ENCODE results near the gene OMD.
"Not testable (repeated sequence)": the region's sequence is repeated elsewhere in the genome, so short reads cannot be mapped to it uniquely, and the experiment has no call there.

Gene OMD

GRCh38 chr9:92424340-92424739 lies at the start of gene OMD:
OMD (minus strand) TSS chr9:92424471; CDS start chr9:92417558, 6,913 bp downstream.
- no peak for DNase-seq

GRCh38 chr9:92468206-92468605 lies 43.9 kb upstream of the OMD start:
- DNase-seq: no peak

DNA sequence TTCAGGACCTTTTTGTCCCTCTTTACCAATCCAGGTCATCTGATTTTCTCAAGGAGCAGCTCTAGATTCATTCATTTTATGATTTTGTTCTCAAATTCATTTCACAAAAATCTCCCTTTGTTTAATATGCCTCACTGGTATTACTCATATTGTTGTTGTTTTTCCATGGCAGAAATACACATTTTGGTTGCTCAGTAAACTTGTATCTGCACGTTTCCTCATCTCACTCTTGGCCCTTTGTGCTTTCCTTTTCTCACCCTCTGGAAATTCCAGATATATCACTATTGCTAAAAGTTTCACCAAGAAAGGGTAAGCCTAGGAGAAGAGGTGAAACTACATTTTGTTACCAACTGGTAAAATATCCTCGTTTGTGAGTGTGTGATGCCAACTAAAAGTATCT lies 43.2 kb upstream of the OMD start:
- DNase-seq: no peak

DNA sequence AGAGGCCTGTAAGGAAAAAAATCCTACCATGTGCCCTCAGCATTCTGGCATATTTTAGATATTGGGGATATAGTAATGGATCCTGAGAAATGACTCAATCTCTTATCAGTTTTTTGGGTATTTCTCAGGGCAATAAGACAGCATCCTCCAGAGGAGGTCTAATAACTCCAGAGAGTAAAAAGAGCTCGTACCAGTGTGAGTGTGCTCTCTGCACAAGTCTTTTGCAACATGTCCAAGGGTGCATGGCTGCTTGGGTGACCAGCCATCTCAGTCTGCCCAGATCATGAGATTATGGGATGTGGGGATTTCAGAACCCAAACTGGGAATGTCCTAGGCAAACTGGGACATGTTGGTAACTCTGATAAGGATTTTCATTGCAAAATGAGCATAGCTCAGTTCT lies 42.8 kb upstream of the OMD start:
- DNase-seq: no peak

- no peak for DNase-seq
These were observed 39.7 kb upstream of the OMD start for GRCh38 chr9:92463984-92464383.

GRCh38 chr9:92463387-92463786 lies 39.1 kb upstream of the OMD start:
- no peak for DNase-seq

- no peak for DNase-seq
These were observed 33.3 kb upstream of the OMD start for GRCh38 chr9:92457576-92457975.

- DNase-seq: no peak
These were observed 30.9 kb upstream of the OMD start for GRCh38 chr9:92455217-92455616.

GRCh38 chr9:92446536-92446935 lies 22.3 kb upstream of the OMD start:
- no peak for DNase-seq

GRCh38 chr9:92444841-92445240 lies 20.6 kb upstream of the OMD start:
- no peak for DNase-seq

DNA sequence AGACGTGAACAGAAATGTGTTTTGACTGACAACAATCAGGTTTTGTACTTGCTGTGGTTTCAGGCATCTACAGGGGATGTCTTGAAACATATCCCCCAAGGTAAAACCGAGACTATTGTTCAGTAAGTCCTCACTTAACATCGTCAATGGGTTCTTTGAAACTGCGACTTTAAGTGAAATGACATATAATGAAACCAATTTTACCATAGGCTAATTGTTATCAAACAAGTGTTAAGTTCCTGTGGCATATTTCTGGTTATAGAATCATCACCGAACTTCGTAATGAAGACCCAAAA lies 16.4 kb upstream of the OMD start:
- no peak for DNase-seq

GRCh38 chr9:92439921-92440750 lies 15.9 kb upstream of the OMD start:
- no peak for DNase-seq

- no peak for DNase-seq
These were observed 14.7 kb upstream of the OMD start for GRCh38 chr9:92438900-92439526.

DNA sequence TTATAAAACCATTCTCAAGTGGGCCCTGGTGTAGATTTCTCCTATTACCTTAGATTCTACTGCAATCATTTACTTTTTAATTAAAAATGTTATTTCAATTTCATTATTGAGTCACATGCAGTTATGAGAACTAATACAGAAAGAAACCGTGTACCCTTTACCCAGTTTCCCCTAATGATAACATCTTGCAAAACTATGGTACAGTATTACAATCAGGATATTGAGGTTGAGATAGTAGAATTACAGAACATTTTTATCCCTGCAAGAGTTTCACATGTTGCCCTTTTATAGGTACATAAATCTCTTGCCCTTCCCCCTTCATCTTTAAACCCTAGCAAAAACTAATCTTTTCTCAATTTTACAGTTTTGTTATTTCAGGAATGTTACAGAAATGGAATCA lies 11.0 kb upstream of the OMD start:
- DNase-seq: no peak

GRCh38 chr9:92432972-92433548 lies 8.8 kb upstream of the OMD start:
- DNase-seq: no peak

DNA sequence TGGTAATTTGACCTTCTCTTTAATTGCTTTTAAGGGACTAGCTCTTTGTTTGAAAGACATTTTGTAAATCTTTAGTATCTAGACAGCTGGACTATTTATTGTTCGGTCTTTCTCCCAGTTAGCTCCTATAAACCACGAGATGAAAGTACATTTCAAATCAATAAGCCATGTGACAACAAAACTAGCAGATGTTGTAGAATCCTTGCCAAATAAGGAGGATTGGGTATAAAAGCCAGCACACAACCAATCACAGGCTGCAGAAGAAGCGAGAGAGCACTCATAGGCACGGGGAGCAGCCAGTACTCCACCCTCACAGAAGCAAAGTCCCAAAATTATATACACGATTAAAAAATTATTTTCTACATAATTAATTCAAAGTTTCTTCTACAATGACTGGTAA lies 8.1 kb upstream of the OMD start:
- DNase-seq: no peak

DNA sequence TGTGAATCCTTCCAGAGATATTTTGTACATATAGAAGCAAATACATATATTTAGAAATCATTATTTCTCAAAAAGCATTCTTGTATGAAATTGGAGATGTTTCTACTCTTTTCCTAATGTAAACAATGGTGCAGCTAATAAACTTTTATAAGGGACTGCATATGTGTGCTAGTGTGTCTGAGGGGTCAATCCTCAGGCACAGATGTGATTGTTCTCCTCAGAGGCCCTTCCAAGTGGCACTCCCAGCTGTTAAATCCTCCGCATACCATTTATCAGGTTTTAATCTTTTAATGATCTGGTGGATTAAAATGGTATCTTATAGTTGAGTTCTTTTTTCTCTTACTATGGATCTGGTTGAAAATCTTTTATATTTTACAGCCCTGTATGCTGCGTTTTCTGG lies 5.6 kb upstream of the OMD start:
- DNase-seq: no peak

- DNase-seq: no peak
These were observed 2.4 kb upstream of the OMD start for GRCh38 chr9:92426501-92427145.

DNA sequence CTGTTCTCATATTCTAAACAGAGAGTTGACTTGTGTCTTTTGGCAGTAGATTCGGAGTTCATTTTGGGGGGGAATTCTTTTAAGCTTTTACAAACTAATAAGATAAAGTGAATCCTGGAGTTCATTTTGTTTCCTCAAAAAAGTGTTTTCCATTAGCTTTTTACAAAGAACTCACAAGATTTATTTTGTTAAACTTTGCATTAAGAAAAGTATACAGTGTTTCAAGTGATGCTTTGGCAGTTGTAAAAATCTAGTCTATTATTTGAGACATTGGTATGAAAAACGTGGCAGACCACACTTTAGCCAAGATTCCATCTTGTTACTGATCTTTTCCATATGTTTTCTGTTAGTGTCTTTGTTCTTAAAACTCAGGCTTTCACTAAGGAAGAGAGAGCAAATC lies 1.2 kb upstream of the OMD start:
- DNase-seq: no peak

DNA sequence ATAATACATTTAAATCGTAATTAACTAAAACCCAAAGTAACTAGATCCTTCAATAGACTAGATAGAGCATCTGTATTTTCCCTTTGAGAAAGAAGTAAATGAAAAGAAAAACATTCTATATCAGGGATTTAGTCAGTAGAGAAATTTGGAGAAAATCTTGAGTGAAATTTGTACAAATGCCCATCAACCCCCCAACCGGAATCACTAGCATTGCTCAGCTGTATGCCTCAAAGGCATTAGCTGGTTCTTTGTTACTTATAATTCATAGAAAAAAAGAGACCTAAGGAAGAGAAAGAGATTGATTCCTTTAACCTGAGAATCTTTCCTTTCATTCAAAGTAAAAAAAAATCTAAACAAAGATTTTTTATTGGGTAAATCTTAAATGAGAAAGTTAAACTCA lies 659 bp downstream of the OMD start:
- no peak for DNase-seq

DNA sequence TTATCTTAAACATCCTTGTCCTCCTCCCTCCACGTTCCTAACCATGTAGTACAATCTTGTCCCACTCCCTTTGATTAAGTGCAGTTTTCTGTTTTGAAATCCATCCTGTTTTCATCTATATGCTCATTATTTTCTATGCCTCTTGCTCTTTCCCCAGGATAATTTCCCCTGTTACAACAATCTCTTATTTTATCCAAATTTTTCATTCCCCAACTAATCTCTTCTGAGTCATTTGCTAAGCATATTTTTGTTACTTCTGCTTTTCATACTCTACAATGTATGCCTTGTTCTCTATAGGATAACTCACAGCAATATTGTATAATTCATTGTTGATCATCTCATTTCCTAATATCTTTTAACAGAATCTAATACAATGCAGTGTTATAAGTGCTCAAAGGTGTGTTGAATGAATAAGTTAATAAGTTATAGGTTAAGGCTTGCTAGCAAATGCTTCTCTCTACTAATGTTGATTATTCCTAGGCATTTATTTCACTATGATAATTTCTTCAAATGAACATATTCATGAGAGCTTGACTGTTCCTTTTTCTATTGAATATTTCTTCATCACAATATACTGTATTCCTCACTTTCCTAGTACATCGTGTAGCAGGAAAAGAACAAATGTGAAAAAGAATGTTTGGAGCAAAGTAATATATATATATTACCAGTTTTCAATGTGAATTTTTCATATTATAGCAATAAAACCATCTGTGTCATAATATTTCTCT lies 1.5 kb downstream of the OMD start:
- DNase-seq: no peak

GRCh38 chr9:92414566-92414965 lies 9.7 kb downstream of the OMD start:
- DNase-seq: no peak

DNA sequence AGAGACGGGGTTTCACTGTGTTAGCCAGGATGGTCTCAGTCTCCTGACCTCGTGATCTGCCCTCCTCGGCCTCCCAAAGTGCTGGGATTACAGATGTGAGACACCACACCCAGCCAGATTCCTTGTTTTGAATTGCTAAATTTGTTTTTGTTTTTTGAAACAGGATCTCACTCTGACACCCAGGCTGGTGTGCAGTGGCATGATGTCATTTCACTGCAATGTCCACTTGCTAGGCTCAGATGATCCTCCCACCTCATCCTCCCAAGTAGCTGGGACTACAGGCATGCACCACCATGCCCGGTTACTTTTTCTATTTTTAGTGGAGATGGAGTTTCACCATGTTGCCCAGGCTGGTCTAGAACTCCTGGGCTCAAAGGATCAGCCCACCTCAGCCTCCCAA lies 13.1 kb downstream of the OMD start:
- DNase-seq: not testable (repeated sequence)
